Gastrocnemius medialis (tissue), 4 donors: ENCODE results near the gene GADD45GIP1. TPM values are rescaled to one million over a fixed set of nuclear protein-coding genes. Genes with fewer than 3 reads are reported as not detected.

Experiments used
- ATAC-seq, 2 donors: fragments of 150-250 bp; one replicate each; pipeline ENCODE4 v1.9.1; 2016
- DNase-seq, 2 donors: peaks; one replicate each; pipeline ENCODE4 v3.0.0-alpha.2; 2019
- H3K27ac ChIP-seq, 4 donors: fragments of 200-600 bp; sonication (generic); 1 replicate in 1 of 4; 2 replicates in 3 of 4; pipeline ENCODE4 v1.5.1; 2016 to 2018; ENCODE audit warnings: mild to moderate bottlenecking in 2 of 4, moderate library complexity in 1 of 4
- H3K27me3 ChIP-seq, 3 donors: fragments of 200-600 bp; sonication (generic) in 2 of 3; 1 replicate in 1 of 3; 2 replicates in 2 of 3; pipeline versions ENCODE4 v1.5.1 to v1.6.0; 2016 to 2019; ENCODE audit warnings: mild to moderate bottlenecking in 1 of 3, moderate library complexity in 1 of 3
- H3K36me3 ChIP-seq, 2 donors: fragments of 200-600 bp; sonication (generic) in 1 of 2; one replicate each; pipeline ENCODE4 v1.5.1; 2017 to 2018
- H3K4me1 ChIP-seq, 2 donors: fragments of 200-600 bp; sonication (generic) in 1 of 2; one replicate each; pipeline ENCODE4 v1.5.1; 2016 to 2017; ENCODE audit warnings: mild to moderate bottlenecking in 2 of 2
- H3K4me3 ChIP-seq, 4 donors: fragments of 200-600 bp; sonication (generic) in 3 of 4; 1 replicate in 1 of 4; 2 replicates in 3 of 4; pipeline ENCODE4 v1.5.1; 2016 to 2019; ENCODE audit warnings: mild to moderate bottlenecking in 2 of 4
- H3K9me3 ChIP-seq, 3 donors: fragments of 200-600 bp; sonication (generic) in 2 of 3; 1 replicate in 1 of 3; 2 replicates in 2 of 3; pipeline ENCODE4 v1.5.1; 2016 to 2019
- CTCF ChIP-seq, 5 experiments: fragments of 450-650 bp in 3 of 5; fragments of 200-600 bp in 2 of 5; sonication (generic) in 2 of 5; IDR thresholded peaks in 4 of 5; conservative IDR thresholded peaks in 1 of 5; 1 replicate in 4 of 5; 2 replicates in 1 of 5; pipeline ENCODE4 v1.5.1; 2016 to 2019; ENCODE audit warnings: antibody characterized with exemption in 5 of 5, mild to moderate bottlenecking in 3 of 5, moderate library complexity in 3 of 5
- POLR2A ChIP-seq, 2 donors: fragments of 450-650 bp; IDR thresholded peaks; one replicate each; pipeline ENCODE4 v1.6.1; 2017; ENCODE audit warnings: antibody characterized with exemption in 2 of 2, mild to moderate bottlenecking in 2 of 2, moderate library complexity in 2 of 2
- in situ Hi-C, 4 donors: fragments of 200-750 bp; cut with MboI; loops; one replicate each; pipeline versions ENCODE4 v1.15.0 to v1.8.0; 2017; ENCODE audit warnings: low sequenced_read_pairs in 4 of 4
- intact Hi-C: fragments of 100-400 bp; cut with DNase I; formaldehyde crosslinking; loops from one replicate; pipeline ENCODE4 v1.15.1; 2023; ENCODE audit warnings: low total_unique reads
- total RNA-seq, 4 donors: library from RNA; depleted of rRNA; stranded (reverse); fragments of >200 nt; gene quantifications; one replicate each; pipeline versions ENCODE4 v1.1.0 to v1.2.3, GENCODE V29; 2016

The GADD45GIP1 gene
- total RNA-seq, 4 donors from 2014 or later, result 50.7 to 71.0 (median 61.4) TPM

- Histone ChIP-seq H3K9me3 (no peaks in the 10 kb centered on the region), H3K27ac (peak overlapping the region; percentile 96 to 99 (median 98)), H3K4me1 (peaks cover 30 to 34% of the 10 kb centered on the region in 2 donors), H3K36me3 (peaks cover 0 to 69% of the 10 kb centered on the region in 2 donors), H3K4me3 (peak overlapping the region; percentile 65 to 94 (median 85)), H3K27me3 (no peaks in the 10 kb centered on the region)
- TF ChIP-seq CTCF (IDR thresholded peaks at IDR 0.05 in 4 of 5, conservative IDR thresholded peaks at IDR 0.05 in 1 of 5) (no peak), POLR2A (IDR thresholded peaks at IDR 0.05) (no peak)
- in situ Hi-C loops (no loop called here), intact Hi-C loops (loop anchor here (1.0 to 10.0 kb wide), 2 partner anchors 18 to 898 kb away; no protein-coding TSS in a partner anchor)
- DNase-seq, result no peak
- ATAC-seq, result no peak
These were observed 10.1 kb downstream of the GADD45GIP1 start for GRCh38 chr19:12946731-12947496.

DNA sequence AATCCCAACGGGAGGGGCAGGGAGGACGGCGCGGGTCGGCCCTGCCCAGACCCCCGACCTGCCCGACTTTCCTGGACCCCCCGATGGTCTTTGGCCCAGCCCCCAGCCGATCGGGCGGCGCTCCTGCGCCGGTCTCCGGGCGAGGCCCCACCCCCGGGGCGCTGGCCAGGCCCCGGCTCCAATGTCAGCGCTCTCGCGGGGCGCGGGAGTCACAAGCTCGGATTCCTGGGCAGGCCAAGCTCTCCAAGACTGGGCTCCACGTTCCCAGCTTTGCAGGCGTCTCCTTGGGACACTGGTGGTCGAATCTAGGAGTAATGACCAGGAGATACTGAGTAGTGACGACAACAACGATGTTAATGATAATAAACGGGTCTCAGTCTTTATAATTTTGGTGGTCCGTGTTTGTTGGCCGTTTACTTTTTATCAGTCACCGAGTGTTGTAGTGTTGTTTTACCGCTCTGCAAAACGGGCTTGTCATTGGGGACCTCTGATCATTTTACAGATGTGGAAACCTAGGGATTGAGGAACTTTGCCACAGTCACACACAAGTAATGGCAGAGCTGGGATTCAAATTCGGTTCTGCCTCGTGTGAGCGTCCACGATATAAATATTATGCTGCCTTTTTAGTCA, 10.8 kb downstream of the GADD45GIP1 start:
- in situ Hi-C loops (no loop called here), intact Hi-C loops (loop anchor here (1.0 to 10.0 kb wide), 2 partner anchors 19 to 899 kb away; no protein-coding TSS in a partner anchor)
- TF ChIP-seq POLR2A (IDR thresholded peaks at IDR 0.05) (no peak), CTCF (IDR thresholded peaks at IDR 0.05 in 4 of 5, conservative IDR thresholded peaks at IDR 0.05 in 1 of 5) (no peak)
- H3K9me3 ChIP-seq, result no peaks in the 10 kb centered on the region
- H3K27ac ChIP-seq, result peak overlapping the region; percentile 96 to 99 (median 98)
- peak; percentile 86 to 87 for ATAC-seq
- peak; percentile 77 to 87 for DNase-seq
- peaks cover 30 to 34% of the 10 kb centered on the region in 2 donors for H3K4me1 ChIP-seq
- H3K27me3 ChIP-seq, result no peaks in the 10 kb centered on the region
- peak overlapping the region; percentile 65 to 94 (median 85) for H3K4me3 ChIP-seq
- H3K36me3 ChIP-seq, result peaks cover 0 to 74% of the 10 kb centered on the region in 2 donors

GRCh38 chr19:12945479-12946091, 11.4 kb downstream of the GADD45GIP1 start, which contains the start of gene RAD23A:
TSS of gene RAD23A (plus strand) at chr19:12945862. CDS start at chr19:12945949, 87 bp downstream.
- intact Hi-C loops (loop anchor here (1.0 to 10.0 kb wide), 2 partner anchors 20 to 899 kb away; no protein-coding TSS in a partner anchor), in situ Hi-C loops (no loop called here)
- ATAC-seq (peak; percentile 90 to 92), DNase-seq (peak; percentile 93 to 97)
- Histone ChIP-seq H3K4me3 (peak within 1 kb of the TSS; percentile 65 to 94 (median 85)), H3K36me3 (peaks cover 0 to 74% of the 10 kb centered on the region in 2 donors), H3K9me3 (no peaks in the 10 kb centered on the region), H3K27me3 (no peaks in the 10 kb centered on the region), H3K4me1 (peaks cover 30 to 35% of the 10 kb centered on the region in 2 donors), H3K27ac (peak within 1 kb of the TSS; percentile 96 to 99 (median 98))
- TF ChIP-seq POLR2A (IDR thresholded peaks at IDR 0.05) (peak; percentile 96 to 97), CTCF (IDR thresholded peaks at IDR 0.05 in 4 of 5, conservative IDR thresholded peaks at IDR 0.05 in 1 of 5) (peak in 1 of 5 experiments; percentile 30)

DNA sequence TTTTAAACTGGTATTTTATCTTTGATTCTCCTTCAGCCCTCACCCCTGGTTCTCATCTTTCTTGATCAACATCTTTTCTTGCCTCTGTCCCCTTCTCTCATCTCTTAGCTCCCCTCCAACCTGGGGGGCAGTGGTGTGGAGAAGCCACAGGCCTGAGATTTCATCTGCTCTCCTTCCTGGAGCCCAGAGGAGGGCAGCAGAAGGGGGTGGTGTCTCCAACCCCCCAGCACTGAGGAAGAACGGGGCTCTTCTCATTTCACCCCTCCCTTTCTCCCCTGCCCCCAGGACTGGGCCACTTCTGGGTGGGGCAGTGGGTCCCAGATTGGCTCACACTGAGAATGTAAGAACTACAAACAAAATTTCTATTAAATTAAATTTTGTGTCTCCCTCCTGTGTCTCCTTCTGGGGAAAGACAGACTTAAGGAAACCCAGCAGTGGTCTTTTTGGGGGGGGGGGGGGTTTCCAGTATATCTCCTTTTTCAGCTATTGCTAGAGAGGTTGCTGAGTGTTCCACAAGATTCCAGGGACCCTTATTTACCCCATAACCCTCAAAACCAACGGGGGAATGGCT, 12.8 kb downstream of the GADD45GIP1 start:
- Histone ChIP-seq H3K27me3 (no peaks in the 10 kb centered on the region), H3K4me3 (no peak overlapping the region), H3K9me3 (no peaks in the 10 kb centered on the region), H3K4me1 (peaks cover 34 to 38% of the 10 kb centered on the region in 2 donors), H3K36me3 (peaks cover 0 to 67% of the 10 kb centered on the region in 2 donors), H3K27ac (peak overlapping the region in 3 of 4 donors; percentile 96 to 99 (median 96))
- TF ChIP-seq POLR2A (IDR thresholded peaks at IDR 0.05), result no peak
- TF ChIP-seq CTCF (IDR thresholded peaks at IDR 0.05 in 4 of 5, conservative IDR thresholded peaks at IDR 0.05 in 1 of 5), result no peak
- DNase-seq (no peak), ATAC-seq (no peak)
- in situ Hi-C loops, result no loop called here
- intact Hi-C loops, result loop anchor here (10.0 kb wide), 1 partner anchor 901 kb away; no protein-coding TSS in a partner anchor
